Upper lobe of left lung (tissue), 6 donors: ENCODE results near the gene ADAMTS12. TPM values are rescaled to one million over a fixed set of nuclear protein-coding genes. Genes with fewer than 3 reads are reported as not detected.

Experiments
- ATAC-seq, 2 donors: fragments of 200-7000 bp; cut with Tn5 transposase; one replicate each; pipeline ENCODE4 v1.9.1; 2022; ENCODE audit warnings: mild to moderate bottlenecking in 2 of 2, moderate library complexity in 2 of 2; ENCODE audit not compliant: low FRiP score in 2 of 2
- DNase-seq, 2 donors: peaks; one replicate each; pipeline ENCODE4 v3.0.0-alpha.2; 2019 to 2020
- H3K27ac ChIP-seq, 4 donors: fragments of 200-600 bp; sonication (generic); one replicate each; pipeline ENCODE4 v1.5.1; 2016 to 2019
- H3K27me3 ChIP-seq, 4 donors: fragments of 200-600 bp; sonication (generic); one replicate each; pipeline ENCODE4 v1.5.1; 2017 to 2019
- H3K36me3 ChIP-seq, 4 donors: fragments of 200-600 bp; sonication (generic); one replicate each; pipeline ENCODE4 v1.5.1; 2016 to 2019
- H3K4me1 ChIP-seq, 4 donors: fragments of 200-600 bp; sonication (generic); one replicate each; pipeline ENCODE4 v1.5.1; 2018 to 2019
- H3K4me3 ChIP-seq, 4 donors: fragments of 200-600 bp; sonication (generic); one replicate each; pipeline ENCODE4 v1.5.1; 2017 to 2019; ENCODE audit warnings: mild to moderate bottlenecking in 2 of 4, moderate library complexity in 1 of 4
- H3K9me3 ChIP-seq, 4 donors: fragments of 200-600 bp; sonication (generic); one replicate each; pipeline ENCODE4 v1.5.1; 2018 to 2019
- CTCF ChIP-seq, 6 experiments: fragments of 450-650 bp in 4 of 6; fragments of 200-600 bp in 2 of 6; sonication (generic) in 2 of 6; IDR thresholded peaks; one replicate each; pipeline ENCODE4 v1.5.1; 2016 to 2019; ENCODE audit warnings: antibody characterized with exemption in 6 of 6
- EP300 ChIP-seq, 4 donors: sonication (generic); formaldehyde crosslinking; IDR thresholded peaks; one replicate each; pipeline ENCODE4 v1.5.1; 2017; ENCODE audit warnings: antibody characterized with exemption in 4 of 4, control low read depth in 2 of 4
- POLR2A ChIP-seq, 4 donors: fragments of 450-650 bp; IDR thresholded peaks; one replicate each; pipeline ENCODE4 v1.5.1; 2016 to 2017; ENCODE audit warnings: antibody characterized with exemption in 4 of 4, mild to moderate bottlenecking in 2 of 4
- POLR2AphosphoS5 ChIP-seq, 2 donors: sonication (generic); formaldehyde crosslinking; IDR thresholded peaks; one replicate each; pipeline ENCODE4 v1.5.1; 2017; ENCODE audit warnings: antibody characterized with exemption in 2 of 2
- WGBS, 2 donors: methylation state at CpG; one replicate each; pipeline ENCODE4 v1.1.5; 2017 to 2018; 5-methylcytosine and 5-hydroxymethylcytosine counted together
- total RNA-seq, 6 donors: library from RNA; depleted of rRNA in 4 of 6; stranded (reverse); fragments of >200 nt in 4 of 6; gene quantifications; one replicate each; pipeline versions ENCODE4 v1.1.0 to v1.2.1, GENCODE V29; 2016 to 2021
- donor health status: DM: no; HTN: no; CAD: no; lungs with moderate emphysema.
- donor health status: DM: no; HTN: yes; CAD: no; lungs with severe emphysema.

Gene ADAMTS12
- total RNA-seq, 6 donors from 2014 or later: 2.3 to 16.8 (median 7.4) TPM

- Histone ChIP-seq H3K27me3 (no peaks in the 10 kb centered on the region), H3K27ac (no peak overlapping the region), H3K36me3 (no peaks in the 10 kb centered on the region), H3K4me1 (no peaks in the 10 kb centered on the region), H3K4me3 (no peak overlapping the region), H3K9me3 (no peaks in the 10 kb centered on the region)
- ATAC-seq (no peak), DNase-seq (no peak)
- no peak for TF ChIP-seq POLR2AphosphoS5 (IDR thresholded peaks at IDR 0.05)
- no peak for TF ChIP-seq EP300 (IDR thresholded peaks at IDR 0.05)
- TF ChIP-seq POLR2A (IDR thresholded peaks at IDR 0.05): no peak
- TF ChIP-seq CTCF (IDR thresholded peaks at IDR 0.05): no peak
- WGBS, 2 donors: 74 to 83% methylated on average over 5 of the region's 5 CpGs
These were observed 102.2 kb downstream of the ADAMTS12 start for GRCh38 chr5:33789567-33789957.

- WGBS, 2 donors: 79 to 85% methylated on average over 4 of the region's 4 CpGs
- DNase-seq (no peak), ATAC-seq (no peak)
- Histone ChIP-seq H3K9me3 (no peaks in the 10 kb centered on the region), H3K27me3 (no peaks in the 10 kb centered on the region), H3K4me3 (no peak overlapping the region), H3K36me3 (no peaks in the 10 kb centered on the region), H3K27ac (no peak overlapping the region), H3K4me1 (no peaks in the 10 kb centered on the region)
- no peak for TF ChIP-seq CTCF (IDR thresholded peaks at IDR 0.05)
- TF ChIP-seq POLR2A (IDR thresholded peaks at IDR 0.05): no peak
- no peak for TF ChIP-seq POLR2AphosphoS5 (IDR thresholded peaks at IDR 0.05)
- TF ChIP-seq EP300 (IDR thresholded peaks at IDR 0.05): no peak
These were observed 102.7 kb downstream of the ADAMTS12 start for GRCh38 chr5:33788922-33789566.

- Histone ChIP-seq H3K4me1 (no peaks in the 10 kb centered on the region), H3K4me3 (no peak overlapping the region), H3K27ac (no peak overlapping the region), H3K9me3 (no peaks in the 10 kb centered on the region), H3K27me3 (no peaks in the 10 kb centered on the region), H3K36me3 (no peaks in the 10 kb centered on the region)
- no peak for TF ChIP-seq CTCF (IDR thresholded peaks at IDR 0.05)
- TF ChIP-seq POLR2AphosphoS5 (IDR thresholded peaks at IDR 0.05): no peak
- TF ChIP-seq POLR2A (IDR thresholded peaks at IDR 0.05): no peak
- no peak for TF ChIP-seq EP300 (IDR thresholded peaks at IDR 0.05)
- ATAC-seq (no peak), DNase-seq (no peak)
- WGBS, 2 donors: 46 to 67% methylated on average over 1 of the region's 1 CpG
These were observed 106.2 kb downstream of the ADAMTS12 start for GRCh38 chr5:33785571-33785970.

- no peaks in the 10 kb centered on the region for H3K4me1 ChIP-seq
- no peaks in the 10 kb centered on the region for H3K36me3 ChIP-seq
- no peaks in the 10 kb centered on the region for H3K27me3 ChIP-seq
- H3K27ac ChIP-seq: no peak overlapping the region
- no peak for ATAC-seq
- no peak for TF ChIP-seq POLR2AphosphoS5 (IDR thresholded peaks at IDR 0.05)
- no peak for TF ChIP-seq EP300 (IDR thresholded peaks at IDR 0.05)
- TF ChIP-seq CTCF (IDR thresholded peaks at IDR 0.05): no peak
- H3K9me3 ChIP-seq: no peaks in the 10 kb centered on the region
- no peak for DNase-seq
- H3K4me3 ChIP-seq: no peak overlapping the region
These were observed 110.5 kb downstream of the ADAMTS12 start for GRCh38 chr5:33781286-33781685.

- H3K4me3 ChIP-seq: no peak overlapping the region
- TF ChIP-seq CTCF (IDR thresholded peaks at IDR 0.05): no peak
- H3K9me3 ChIP-seq: no peaks in the 10 kb centered on the region
- no peaks in the 10 kb centered on the region for H3K4me1 ChIP-seq
- H3K27me3 ChIP-seq: no peaks in the 10 kb centered on the region
- H3K36me3 ChIP-seq: no peaks in the 10 kb centered on the region
- DNase-seq (no peak), ATAC-seq (no peak)
- H3K27ac ChIP-seq: no peak overlapping the region
- WGBS, 2 donors: 89 to 97% methylated on average over 2 of the region's 2 CpGs
These were observed 115.6 kb downstream of the ADAMTS12 start for GRCh38 chr5:33776151-33776660.
